Fibroblast of skin of abdomen (primary cell): ENCODE results near the gene TULP1.
A peak's percentile ranks its signal among the peaks of the same experiment; 100 is the strongest.
"Not testable (repeated sequence)": the region's sequence is repeated elsewhere in the genome, so short reads cannot be mapped to it uniquely, and the experiment has no call there.

Experiments used
- DNase-seq: peaks from one replicate; pipeline ENCODE4 v3.0.0-alpha.2; 2013

Gene TULP1

GRCh38 chr6:35521235-35521634 lies 8.5 kb upstream of the TULP1 start:
- DNase-seq = no peak

GRCh38 chr6:35519313-35520015 lies 6.8 kb upstream of the TULP1 start:
- DNase-seq = no peak

DNA sequence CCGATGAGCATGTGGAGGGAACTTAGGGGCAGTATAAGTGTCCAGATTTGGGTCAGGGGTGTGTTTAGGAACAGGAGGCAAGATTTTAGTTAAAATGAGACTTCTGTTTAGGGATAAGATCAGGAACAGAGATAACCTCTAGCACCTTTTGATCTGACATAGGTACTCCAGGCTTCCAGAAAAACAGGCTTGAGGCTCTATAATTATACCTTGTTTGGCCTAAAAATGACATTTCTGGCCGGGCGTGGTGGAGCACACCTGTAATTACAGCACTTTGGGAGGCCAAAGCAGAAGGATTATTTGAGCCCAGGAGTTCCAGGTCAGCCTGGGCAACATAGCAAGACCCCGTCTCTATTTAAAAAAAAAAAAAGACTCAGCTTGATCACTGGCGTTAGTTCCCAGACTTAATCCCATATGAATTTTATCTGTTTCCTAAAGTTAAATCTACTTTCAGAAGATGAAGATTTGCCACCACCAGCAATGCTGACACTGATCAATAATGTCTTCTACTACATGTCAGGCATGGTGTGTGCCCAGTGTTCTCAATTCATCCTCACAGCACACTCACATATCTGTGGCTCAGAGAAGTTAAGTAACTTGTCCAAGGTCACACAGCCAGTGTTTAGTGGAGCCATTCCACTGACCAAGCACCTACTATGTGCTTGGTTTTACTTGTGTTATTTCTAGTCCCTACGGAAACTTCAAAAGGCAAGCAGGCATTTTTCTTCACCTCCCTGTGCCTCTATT lies 6.0 kb upstream of the TULP1 start:
- DNase-seq = no peak

GRCh38 chr6:35517978-35518377 lies 5.3 kb upstream of the TULP1 start:
- not testable (repeated sequence) for DNase-seq

- DNase-seq = no peak
These were observed 4.0 kb upstream of the TULP1 start for GRCh38 chr6:35516712-35517111.

- DNase-seq = not testable (repeated sequence)
These were observed 3.2 kb upstream of the TULP1 start for GRCh38 chr6:35515939-35516338.

DNA sequence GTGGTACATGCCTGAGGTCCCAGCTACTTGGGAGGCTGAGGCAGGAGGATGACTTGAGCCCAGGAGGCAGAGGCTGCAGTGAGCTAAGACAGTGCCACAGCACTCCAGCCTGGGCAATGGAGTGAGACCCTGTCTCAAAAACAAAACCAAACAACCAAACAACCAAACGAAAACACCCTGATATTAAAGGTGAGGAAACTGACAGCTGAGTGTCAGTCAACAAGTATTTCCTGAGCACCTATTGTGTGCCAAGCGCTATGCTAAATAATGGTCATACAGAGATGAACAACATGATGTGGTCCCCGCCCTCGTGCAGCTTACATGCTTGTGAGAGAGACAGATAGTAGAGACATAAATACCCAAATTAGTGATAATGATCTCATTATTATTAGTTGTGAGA lies 1.9 kb upstream of the TULP1 start:
- DNase-seq = no peak

DNA sequence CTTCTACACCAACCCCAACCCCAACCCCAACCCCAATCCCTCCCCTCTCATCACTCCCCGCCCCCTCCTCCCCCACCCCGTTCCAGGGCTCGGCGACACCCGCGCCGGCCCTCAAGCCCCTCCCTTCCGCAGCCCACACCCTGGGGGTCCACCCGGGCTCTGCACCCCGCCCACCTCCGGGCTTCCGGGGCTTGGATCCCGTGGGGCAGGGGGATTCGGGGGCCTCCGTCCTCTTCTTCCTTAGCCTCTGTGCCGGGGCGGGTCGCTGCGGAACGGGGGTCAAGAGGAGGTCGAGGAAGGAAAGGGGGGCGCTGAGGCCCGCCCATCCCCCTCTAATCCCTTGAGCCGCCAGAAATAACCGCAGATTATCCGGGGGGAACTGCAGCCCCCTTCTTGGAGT lies 690 bp downstream of the TULP1 start:
- no peak for DNase-seq

GRCh38 chr6:35511562-35511941 lies 1.1 kb downstream of the TULP1 start:
- DNase-seq = no peak

DNA sequence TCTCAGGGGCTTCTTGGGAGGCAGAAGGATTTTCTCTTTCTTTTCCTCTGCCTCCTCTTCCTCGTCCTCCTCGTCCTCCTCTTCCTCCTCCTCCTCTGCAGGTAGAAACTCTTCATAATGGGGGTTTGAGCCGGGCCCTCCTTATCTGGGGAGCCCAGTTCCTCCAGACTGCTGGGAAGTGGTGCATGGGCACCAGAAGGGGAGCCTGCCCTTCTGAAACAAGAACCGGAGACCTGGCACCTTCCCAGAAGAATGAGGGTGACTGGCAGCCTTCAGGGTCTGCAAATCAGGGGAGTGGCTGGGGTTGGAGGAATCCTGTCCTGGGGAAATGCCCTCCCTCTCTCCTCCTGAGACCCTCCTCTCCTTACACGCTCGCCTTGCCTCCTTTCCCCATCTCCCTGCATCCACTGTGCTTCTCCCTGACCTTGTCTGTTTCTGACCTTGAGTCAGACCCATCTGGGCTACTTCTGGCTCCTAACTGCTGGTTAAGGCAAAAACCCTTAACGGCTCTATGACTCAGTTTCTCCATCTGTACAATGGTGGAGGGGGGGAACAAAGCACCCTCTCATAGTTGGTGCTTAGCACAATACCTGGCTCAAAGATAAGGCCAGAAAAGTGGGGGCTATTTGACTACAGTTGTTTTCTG lies 1.7 kb downstream of the TULP1 start:
- no peak for DNase-seq

DNA sequence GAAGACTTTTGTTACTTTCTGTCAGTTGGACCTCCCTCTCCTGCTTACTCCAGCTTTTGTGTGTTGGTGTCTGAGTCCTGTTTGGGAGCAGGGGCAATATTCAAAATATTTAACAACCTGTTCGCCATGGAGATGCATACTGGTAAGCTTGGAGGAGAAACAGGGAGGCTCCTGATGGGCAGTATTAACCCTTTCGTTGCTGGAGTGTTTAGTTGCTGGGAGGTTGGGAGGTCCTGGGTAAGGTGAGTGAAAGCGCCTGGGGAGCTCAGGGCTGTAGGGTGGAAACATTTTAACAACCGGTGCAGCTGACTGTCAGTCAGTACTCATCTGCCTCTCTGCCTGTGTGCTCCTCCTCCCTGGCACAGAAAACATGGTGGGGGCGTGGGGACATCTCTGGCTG lies 4.2 kb downstream of the TULP1 start:
- DNase-seq = no peak

DNA sequence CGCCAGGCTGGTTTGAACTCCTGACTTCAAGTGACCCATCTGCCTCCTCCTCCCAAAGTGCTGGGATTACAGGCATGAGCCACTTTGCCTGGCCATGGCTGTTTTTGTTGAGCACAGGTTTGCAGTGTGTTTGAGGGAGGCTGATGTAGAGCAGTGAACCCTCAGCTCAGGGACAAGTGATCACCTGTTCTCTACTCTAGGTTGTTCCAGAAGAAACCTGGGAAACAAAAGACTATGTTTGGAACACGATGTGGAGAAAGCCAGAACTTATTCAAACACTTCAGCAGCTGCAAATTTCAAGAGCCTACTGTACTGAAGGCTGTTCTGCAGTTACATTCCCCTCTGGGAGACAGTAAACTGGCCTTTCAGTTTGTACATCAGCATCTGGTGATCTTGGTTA lies 4.7 kb downstream of the TULP1 start:
- no peak for DNase-seq

GRCh38 chr6:35507221-35507620 lies 5.5 kb downstream of the TULP1 start:
- no peak for DNase-seq

DNA sequence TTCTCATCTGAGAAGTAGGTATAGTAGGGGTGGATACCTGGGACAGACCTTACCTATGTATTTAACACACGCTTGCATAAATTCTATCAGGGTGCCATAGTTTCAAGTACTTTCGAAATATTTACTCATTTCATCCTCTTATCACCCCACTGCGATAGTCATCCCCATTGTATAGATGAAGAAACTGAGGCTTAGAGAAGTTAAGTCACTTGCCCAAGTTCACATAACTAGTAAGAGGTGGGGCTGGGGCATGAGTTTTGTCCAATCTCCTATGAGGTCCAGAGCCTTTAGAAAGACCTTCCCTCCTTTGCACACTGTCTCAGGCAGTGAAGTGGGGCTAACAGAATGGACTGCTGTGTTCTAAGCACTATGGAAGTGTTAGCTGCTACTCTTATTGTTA lies 6.2 kb downstream of the TULP1 start:
- no peak for DNase-seq

GRCh38 chr6:35505999-35506412 lies 6.7 kb downstream of the TULP1 start:
- DNase-seq = no peak

GRCh38 chr6:35503534-35503933 lies 9.2 kb downstream of the TULP1 start:
- no peak for DNase-seq

GRCh38 chr6:35501784-35502183 lies 10.9 kb downstream of the TULP1 start:
- DNase-seq = no peak

GRCh38 chr6:35500782-35501181 lies 11.9 kb downstream of the TULP1 start:
- peak; percentile 55 for DNase-seq

DNA sequence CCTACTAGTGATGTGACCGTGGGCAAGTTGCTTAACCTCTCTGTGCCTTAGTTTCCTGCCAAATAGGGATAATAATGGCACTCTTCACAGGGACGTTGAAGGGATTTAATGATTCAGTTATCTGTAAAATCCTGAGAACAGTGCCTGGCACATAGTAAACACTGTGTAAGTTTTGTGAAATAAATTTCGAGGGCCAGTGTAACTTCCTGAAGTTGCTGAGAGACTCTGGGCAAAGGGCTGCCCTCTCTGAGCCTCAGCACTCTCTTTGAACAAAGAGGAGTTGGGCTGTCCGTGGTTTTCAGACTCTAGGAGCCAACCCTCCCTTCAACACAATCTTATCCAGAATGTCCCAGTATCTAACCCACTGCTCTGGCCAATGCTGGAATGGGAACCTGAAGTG lies 13.3 kb downstream of the TULP1 start:
- no peak for DNase-seq

DNA sequence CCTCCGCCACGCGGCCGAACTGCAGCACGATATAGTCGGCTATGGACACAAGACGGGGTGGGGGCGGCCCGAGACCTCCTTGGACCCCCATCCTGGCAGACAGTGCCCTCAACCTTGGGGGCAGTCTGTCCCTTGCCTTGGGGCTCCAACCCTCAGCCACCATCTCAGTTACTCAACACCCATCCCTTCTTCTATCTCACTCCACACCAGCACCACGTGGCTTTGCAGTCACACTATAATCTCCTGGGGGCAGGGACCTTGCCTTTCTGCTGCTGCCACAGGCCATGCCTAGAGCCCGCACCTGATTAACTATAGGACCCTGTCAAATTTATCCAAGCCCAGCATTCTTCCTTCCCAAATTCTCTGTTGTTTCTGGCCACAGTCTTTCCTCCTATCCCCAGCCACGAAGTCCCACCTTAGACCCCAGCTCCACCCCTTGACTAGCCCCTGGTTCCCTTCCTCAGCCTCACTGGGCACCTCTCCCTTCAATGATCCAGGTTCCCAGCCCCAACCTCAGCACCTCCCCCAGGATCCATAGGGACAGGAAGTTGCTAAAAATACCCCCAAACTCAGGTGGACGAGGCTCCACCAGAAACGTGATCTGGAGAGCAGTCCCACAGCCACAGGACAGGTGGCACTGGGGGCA lies 14.2 kb downstream of the TULP1 start:
- DNase-seq = no peak

- peak; percentile 84 for DNase-seq
These were observed 14.9 kb downstream of the TULP1 start for GRCh38 chr6:35497571-35498421.

DNA sequence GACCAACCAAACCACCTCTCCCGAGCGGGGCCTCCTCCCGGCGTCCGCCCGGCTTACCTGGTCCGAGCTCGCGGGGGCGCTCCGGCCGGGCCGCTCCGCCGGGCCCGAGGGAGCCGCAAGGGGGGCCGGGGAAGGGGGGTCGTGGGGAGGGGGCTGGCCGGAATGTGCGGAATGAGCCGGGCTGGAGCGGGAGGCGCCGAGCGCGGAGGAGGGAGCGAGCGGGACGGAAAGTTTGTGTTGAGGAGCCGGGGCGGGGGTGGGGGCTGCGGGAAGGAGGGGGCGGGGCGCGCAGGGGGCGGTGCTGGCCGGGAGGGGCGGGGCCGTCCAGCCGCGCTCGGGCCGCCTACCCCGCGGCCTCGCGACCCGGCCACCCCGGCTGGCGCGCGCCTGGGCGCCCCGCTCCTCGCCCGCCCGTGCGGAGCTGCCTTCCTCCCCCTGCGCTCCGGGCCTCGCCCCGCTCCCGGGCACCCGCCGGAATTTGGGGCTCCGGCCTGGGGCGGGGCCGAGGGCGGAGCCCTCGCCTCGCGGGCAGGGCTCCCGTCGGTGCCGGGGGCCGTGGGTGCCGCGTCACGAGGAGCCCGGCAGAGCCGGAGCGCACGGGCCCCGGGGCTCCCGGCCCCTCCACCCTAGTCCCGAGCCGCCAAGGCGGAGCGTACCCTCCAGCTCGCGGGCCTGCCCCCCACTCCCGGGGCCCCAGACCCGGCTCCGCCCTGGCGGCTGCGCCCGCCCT lies 15.7 kb downstream of the TULP1 start, which contains the start of gene TEAD3:
Gene TEAD3 (minus strand): TSS at position 239 of the 730 bp plus-strand sequence.
- peak; percentile 84 for DNase-seq
